ENCODE results near the gene TSPAN17.

GRCh38 chr5:176608937-176609723, 38.2 kb upstream of the TSPAN17 start:
- TF ChIP-seq CTCF (IDR thresholded peaks at IDR 0.05) (no peak), POLR2A (IDR thresholded peaks at IDR 0.05) (no peak)
